ENCODE results near the gene POLQ.
"Not testable (repeated sequence)": the region's sequence is repeated elsewhere in the genome, so short reads cannot be mapped to it uniquely, and the experiment has no call there.

The POLQ gene

GRCh38 chr3:121411523-121411922 lies 134.3 kb downstream of the POLQ start:
- no peak for DNase-seq

GRCh38 chr3:121405631-121406030 lies 140.2 kb downstream of the POLQ start:
- no peak for DNase-seq

GRCh38 chr3:121399820-121400219 lies 146.0 kb downstream of the POLQ start:
- DNase-seq = no peak

GRCh38 chr3:121398051-121398450 lies 147.7 kb downstream of the POLQ start:
- DNase-seq = not testable (repeated sequence)

GRCh38 chr3:121395967-121396366 lies 149.8 kb downstream of the POLQ start:
- DNase-seq = not testable (repeated sequence)

GRCh38 chr3:121388308-121388707 lies 157.5 kb downstream of the POLQ start:
- not testable (repeated sequence) for DNase-seq

Measured in stimulated activated CD4-positive, alpha-beta T cell treated with anti-CD3 and anti-CD28 coated beads, Interleukin-4, amount 100 ng/mL, for 24 hours (primary cell).